Uterus (tissue), 4 donors: ENCODE measurements around the gene NPAS2. TPM values are rescaled to one million over a fixed set of nuclear protein-coding genes. Genes with fewer than 3 reads are reported as not detected.

Experiments
- DNase-seq, 2 donors: peaks; one replicate each; pipeline ENCODE4 v3.0.0-alpha.2; 2019 to 2020
- H3K27ac ChIP-seq, 2 donors: fragments of 200-600 bp; sonication (generic); 1 replicate in 1 of 2; 2 replicates in 1 of 2; pipeline ENCODE4 v1.5.1; 2016 to 2018
- H3K27me3 ChIP-seq, 2 donors: fragments of 200-600 bp; sonication (generic); one replicate each; pipeline ENCODE4 v1.5.1; 2018 to 2019; ENCODE audit warnings: control low read depth in 1 of 2
- H3K36me3 ChIP-seq, 2 donors: fragments of 200-600 bp; sonication (generic); one replicate each; pipeline ENCODE4 v1.5.1; 2019; ENCODE audit warnings: control low read depth in 1 of 2
- H3K4me1 ChIP-seq, 2 donors: fragments of 200-600 bp; sonication (generic); one replicate each; pipeline ENCODE4 v1.5.1; 2018 to 2019; ENCODE audit warnings: control low read depth in 1 of 2
- H3K4me3 ChIP-seq, 2 donors: fragments of 200-600 bp; sonication (generic); 1 replicate in 1 of 2; 2 replicates in 1 of 2; pipeline ENCODE4 v1.5.1; 2018 to 2019; ENCODE audit warnings: mild to moderate bottlenecking in 1 of 2
- H3K9me3 ChIP-seq, 2 donors: fragments of 200-600 bp; sonication (generic); one replicate each; pipeline ENCODE4 v1.5.1; 2019; ENCODE audit warnings: control low read depth in 1 of 2
- POLR2A ChIP-seq, 2 donors: fragments of 450-650 bp; IDR thresholded peaks; one replicate each; pipeline ENCODE4 v1.6.1; 2016; ENCODE audit warnings: antibody characterized with exemption in 2 of 2, mild to moderate bottlenecking in 1 of 2, moderate library complexity in 1 of 2
- intact Hi-C: fragments of 100-400 bp; cut with DNase I; formaldehyde crosslinking; loops from one replicate; pipeline ENCODE4 v1.15.1; 2023; ENCODE audit warnings: low total_unique reads
- total RNA-seq, 4 donors: library from RNA; depleted of rRNA in 3 of 4; stranded (reverse); fragments of >200 nt in 3 of 4; gene quantifications; one replicate each; pipeline versions ENCODE4 v1.1.0 to v1.2.4, GENCODE V29; 2014 to 2023
- TF ChIP-seq, protein P1 (sequence below), 4 experiments: fragments of 200-600 bp in 2 of 4; fragments of 450-650 bp in 2 of 4; sonication (generic) in 2 of 4; IDR thresholded peaks; one replicate each; pipeline ENCODE4 v1.5.1; 2016 to 2019; ENCODE audit warnings: antibody characterized with exemption in 4 of 4, mild to moderate bottlenecking in 2 of 4, moderate library complexity in 1 of 4
- donor health status: DM: yes; HTN: yes; CAD: no.

Gene NPAS2
- total RNA-seq, 4 donors from 2014 or later: 5.6 to 66.5 (median 24.9) TPM

DNA sequence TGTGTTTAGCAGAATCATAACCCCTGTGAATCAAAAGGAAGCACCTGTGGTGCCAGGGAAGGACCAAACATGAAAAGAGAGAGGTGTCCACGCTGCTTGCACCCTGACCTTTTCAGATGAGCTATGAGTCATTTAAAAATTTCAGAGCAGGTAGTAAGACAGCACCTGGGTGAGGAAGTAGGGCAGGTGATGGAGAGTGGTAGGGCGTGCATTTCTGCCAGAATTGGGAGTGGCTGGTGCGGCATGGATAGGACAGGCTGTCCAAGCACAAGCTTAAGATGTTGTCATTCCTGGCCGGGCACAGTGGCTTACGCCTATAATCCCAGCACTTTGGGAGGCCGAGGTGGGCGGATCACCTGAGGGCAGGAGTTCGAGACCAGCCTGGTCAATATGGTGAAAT is 36.8 kb downstream of the NPAS2 start:
- H3K27me3 ChIP-seq: no peaks in the 10 kb centered on the region
- H3K9me3 ChIP-seq: no peaks in the 10 kb centered on the region
- no peak overlapping the region for H3K4me3 ChIP-seq
- no peak overlapping the region for H3K27ac ChIP-seq
- no peak for DNase-seq
- intact Hi-C loops: no loop called here
- H3K4me1 ChIP-seq: no peaks in the 10 kb centered on the region
- no peaks in the 10 kb centered on the region for H3K36me3 ChIP-seq
- TF ChIP-seq, protein P1, sequence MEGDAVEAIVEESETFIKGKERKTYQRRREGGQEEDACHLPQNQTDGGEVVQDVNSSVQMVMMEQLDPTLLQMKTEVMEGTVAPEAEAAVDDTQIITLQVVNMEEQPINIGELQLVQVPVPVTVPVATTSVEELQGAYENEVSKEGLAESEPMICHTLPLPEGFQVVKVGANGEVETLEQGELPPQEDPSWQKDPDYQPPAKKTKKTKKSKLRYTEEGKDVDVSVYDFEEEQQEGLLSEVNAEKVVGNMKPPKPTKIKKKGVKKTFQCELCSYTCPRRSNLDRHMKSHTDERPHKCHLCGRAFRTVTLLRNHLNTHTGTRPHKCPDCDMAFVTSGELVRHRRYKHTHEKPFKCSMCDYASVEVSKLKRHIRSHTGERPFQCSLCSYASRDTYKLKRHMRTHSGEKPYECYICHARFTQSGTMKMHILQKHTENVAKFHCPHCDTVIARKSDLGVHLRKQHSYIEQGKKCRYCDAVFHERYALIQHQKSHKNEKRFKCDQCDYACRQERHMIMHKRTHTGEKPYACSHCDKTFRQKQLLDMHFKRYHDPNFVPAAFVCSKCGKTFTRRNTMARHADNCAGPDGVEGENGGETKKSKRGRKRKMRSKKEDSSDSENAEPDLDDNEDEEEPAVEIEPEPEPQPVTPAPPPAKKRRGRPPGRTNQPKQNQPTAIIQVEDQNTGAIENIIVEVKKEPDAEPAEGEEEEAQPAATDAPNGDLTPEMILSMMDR (IDR thresholded peaks at IDR 0.05): no peak
- TF ChIP-seq POLR2A (IDR thresholded peaks at IDR 0.05): no peak

DNA sequence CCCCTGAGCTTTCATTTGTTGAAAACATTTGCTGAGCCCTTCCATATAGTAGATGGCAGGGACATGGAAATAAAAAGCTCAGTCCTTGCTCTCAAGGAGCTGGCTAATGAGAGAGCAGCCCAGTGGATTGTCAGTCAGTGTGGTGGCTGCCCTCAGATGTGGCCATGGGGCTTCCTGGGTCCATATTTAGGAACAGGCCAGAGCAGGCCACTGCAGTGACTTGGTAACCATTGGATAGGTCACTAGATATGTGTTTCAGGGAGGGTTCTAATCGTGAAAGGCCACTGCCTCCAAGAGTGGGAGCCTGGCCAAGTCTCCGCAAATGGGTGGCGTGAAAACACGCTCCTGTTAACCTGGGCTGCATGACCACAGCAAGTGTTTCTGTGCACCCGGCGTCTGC is 37.4 kb downstream of the NPAS2 start:
- no peak for TF ChIP-seq POLR2A (IDR thresholded peaks at IDR 0.05)
- TF ChIP-seq, protein P1 (IDR thresholded peaks at IDR 0.05): no peak
- H3K4me1 ChIP-seq: no peaks in the 10 kb centered on the region
- no peaks in the 10 kb centered on the region for H3K36me3 ChIP-seq
- no peak for DNase-seq
- H3K27me3 ChIP-seq: no peaks in the 10 kb centered on the region
- intact Hi-C loops: no loop called here
- H3K4me3 ChIP-seq: no peak overlapping the region
- H3K27ac ChIP-seq: no peak overlapping the region
- no peaks in the 10 kb centered on the region for H3K9me3 ChIP-seq

DNA sequence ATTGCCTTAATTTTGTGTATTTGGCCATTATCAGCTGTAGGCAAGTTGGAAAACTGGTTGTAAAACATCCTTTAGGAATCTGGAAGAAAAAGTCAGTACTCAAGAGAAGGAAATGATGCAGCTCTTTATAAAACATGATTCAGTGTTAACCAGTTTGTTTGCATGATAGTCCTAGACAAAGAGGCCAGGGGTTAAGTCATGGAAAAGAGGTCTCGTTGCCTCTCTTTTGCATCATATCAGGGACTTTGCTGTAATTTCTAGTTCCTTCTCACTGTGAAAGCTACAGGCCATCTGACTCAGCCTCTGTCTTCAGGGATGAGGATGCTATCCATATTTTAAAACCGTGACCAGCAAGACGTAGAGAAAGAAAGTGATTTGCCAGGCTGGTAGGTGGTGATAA is 38.0 kb downstream of the NPAS2 start:
- no peak for DNase-seq
- Histone ChIP-seq H3K27ac (no peak overlapping the region), H3K27me3 (no peaks in the 10 kb centered on the region), H3K9me3 (no peaks in the 10 kb centered on the region), H3K4me3 (no peak overlapping the region), H3K36me3 (no peaks in the 10 kb centered on the region), H3K4me1 (no peaks in the 10 kb centered on the region)
- intact Hi-C loops: no loop called here
- no peak for TF ChIP-seq POLR2A (IDR thresholded peaks at IDR 0.05)
- TF ChIP-seq, protein P1 (IDR thresholded peaks at IDR 0.05): no peak

GRCh38 chr2:100859902-100860301 is 40.0 kb downstream of the NPAS2 start:
- intact Hi-C loops: no loop called here
- H3K4me1 ChIP-seq: no peaks in the 10 kb centered on the region
- no peaks in the 10 kb centered on the region for H3K36me3 ChIP-seq

DNA sequence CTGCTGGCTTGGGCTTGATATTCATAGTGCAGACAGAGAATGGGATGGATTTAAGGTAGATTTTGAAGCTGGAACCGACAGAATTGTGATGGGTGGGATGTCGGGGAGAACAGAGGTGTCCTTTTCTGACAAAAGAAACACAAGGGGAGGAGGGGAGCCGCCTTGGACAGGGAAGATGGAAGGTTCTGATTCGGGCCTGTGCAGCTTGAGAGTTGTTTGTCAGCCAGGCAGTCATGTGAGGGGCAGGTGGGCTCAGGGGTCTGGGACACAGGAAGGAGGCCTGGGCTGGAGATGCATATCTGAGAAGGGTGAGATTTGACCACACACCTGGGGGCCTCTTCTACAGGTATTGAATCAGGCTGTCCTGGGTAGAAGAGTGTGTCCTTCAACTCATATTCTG is 41.4 kb downstream of the NPAS2 start:
- no peak for DNase-seq
- intact Hi-C loops: no loop called here
- no peaks in the 10 kb centered on the region for H3K36me3 ChIP-seq
- no peaks in the 10 kb centered on the region for H3K27me3 ChIP-seq
- H3K4me3 ChIP-seq: no peak overlapping the region
- no peak for TF ChIP-seq POLR2A (IDR thresholded peaks at IDR 0.05)
- TF ChIP-seq, protein P1 (IDR thresholded peaks at IDR 0.05): no peak
- H3K9me3 ChIP-seq: no peaks in the 10 kb centered on the region
- H3K27ac ChIP-seq: no peak overlapping the region
- H3K4me1 ChIP-seq: no peaks in the 10 kb centered on the region

More at GRCh38 chr2:100859902-100860301, 40.0 kb downstream of the NPAS2 start:
- TF ChIP-seq, protein P1 (IDR thresholded peaks at IDR 0.05): no peak
- no peak for TF ChIP-seq POLR2A (IDR thresholded peaks at IDR 0.05)
- H3K9me3 ChIP-seq: no peaks in the 10 kb centered on the region
- H3K27ac ChIP-seq: no peak overlapping the region
- DNase-seq: no peak
- H3K27me3 ChIP-seq: no peaks in the 10 kb centered on the region
- H3K4me3 ChIP-seq: no peak overlapping the region
